Skeletal muscle tissue (tissue), 4 donors: ENCODE measurements around the gene GNA12. TPM values are rescaled to one million over a fixed set of nuclear protein-coding genes. Genes with fewer than 3 reads are reported as not detected.

Experiments used
- H3K27ac ChIP-seq: one replicate; pipeline ENCODE4 v1.7.0; 2013; ENCODE audit warnings: mild to moderate bottlenecking, low read depth, low read length, inconsistent platforms
- H3K27me3 ChIP-seq, 3 donors: one replicate each; pipeline ENCODE4 v1.7.0; 2013; ENCODE audit warnings: low read length in 3 of 3; ENCODE audit not compliant: control insufficient read depth in 3 of 3, insufficient read depth in 3 of 3
- H3K36me3 ChIP-seq, 3 donors: one replicate each; pipeline ENCODE4 v1.7.0; 2013; ENCODE audit warnings: low read length in 3 of 3; ENCODE audit not compliant: control insufficient read depth in 3 of 3, insufficient read depth in 3 of 3
- H3K4me1 ChIP-seq, 3 donors: one replicate each; pipeline ENCODE4 v1.7.0; 2013; ENCODE audit warnings: low read length in 3 of 3, mild to moderate bottlenecking in 3 of 3; ENCODE audit not compliant: control insufficient read depth in 3 of 3, insufficient read depth in 3 of 3
- H3K4me3 ChIP-seq, 3 donors: one replicate each; pipeline ENCODE4 v1.7.0; 2013; ENCODE audit warnings: low read length in 3 of 3
- H3K9ac ChIP-seq, 3 donors: one replicate each; pipeline ENCODE4 v1.7.0; 2013; ENCODE audit warnings: low read length in 3 of 3, mild to moderate bottlenecking in 3 of 3, moderate library complexity in 2 of 3, low read depth in 1 of 3
- H3K9me3 ChIP-seq, 3 donors: one replicate each; pipeline ENCODE4 v1.7.0; 2013; ENCODE audit warnings: low read length in 3 of 3; ENCODE audit not compliant: control insufficient read depth in 3 of 3
- total RNA-seq: library from RNA; depleted of rRNA; stranded (reverse); fragments of >200 nt; gene quantifications from one replicate; pipeline ENCODE4 v1.2.3, GENCODE V29; 2014
- donor health status: Osteomylitis.

Gene GNA12
- total RNA-seq, 1 donor from 2014 or later, result 9.9 TPM

DNA sequence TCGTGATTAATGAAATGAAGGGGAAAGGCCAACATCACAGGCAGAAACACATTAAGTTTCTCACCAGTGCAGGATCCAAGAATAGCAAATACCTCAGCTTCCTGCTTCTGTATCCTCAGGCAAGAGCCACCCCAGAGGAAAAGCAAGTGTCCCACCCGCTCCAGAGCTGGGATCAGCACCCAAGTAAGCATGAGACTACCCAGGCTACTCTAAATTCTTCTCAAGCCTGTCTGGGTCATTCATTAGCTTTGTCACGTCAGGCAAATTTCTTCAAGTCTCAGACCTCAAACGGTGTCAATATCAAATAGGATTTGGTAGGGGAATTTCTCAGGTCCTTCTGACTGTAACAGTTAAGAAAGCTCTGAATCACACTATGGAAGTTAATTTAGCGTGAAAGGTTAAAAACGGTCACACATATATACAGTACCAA lies 59.0 kb downstream of the GNA12 start:
- peak overlapping the region in 1 of 3 donors; percentile 24 for H3K9ac ChIP-seq
- no peak overlapping the region for H3K27ac ChIP-seq
- peaks cover 7 to 23% (median 13%) of the 10 kb centered on the region in 3 donors for H3K4me1 ChIP-seq
- no peak overlapping the region for H3K4me3 ChIP-seq
- no peaks in the 10 kb centered on the region for H3K9me3 ChIP-seq
- no peaks in the 10 kb centered on the region for H3K27me3 ChIP-seq
- peaks cover 0 to 3% (median 0%) of the 10 kb centered on the region in 3 donors for H3K36me3 ChIP-seq

GRCh38 chr7:2782565-2782964 lies 61.5 kb downstream of the GNA12 start:
- H3K4me1 ChIP-seq, result peaks cover 5 to 10% (median 7%) of the 10 kb centered on the region in 3 donors
- no peaks in the 10 kb centered on the region for H3K36me3 ChIP-seq
- no peaks in the 10 kb centered on the region for H3K27me3 ChIP-seq
- H3K9me3 ChIP-seq, result no peaks in the 10 kb centered on the region
- no peak overlapping the region for H3K4me3 ChIP-seq
- H3K27ac ChIP-seq, result no peak overlapping the region
- H3K9ac ChIP-seq, result no peak overlapping the region

GRCh38 chr7:2782121-2782520 lies 62.0 kb downstream of the GNA12 start:
- Histone ChIP-seq H3K36me3 (no peaks in the 10 kb centered on the region), H3K9me3 (no peaks in the 10 kb centered on the region), H3K9ac (no peak overlapping the region), H3K4me3 (no peak overlapping the region), H3K27ac (no peak overlapping the region), H3K4me1 (peaks cover under 1 to 6% (median 3%) of the 10 kb centered on the region in 3 donors), H3K27me3 (no peaks in the 10 kb centered on the region)

DNA sequence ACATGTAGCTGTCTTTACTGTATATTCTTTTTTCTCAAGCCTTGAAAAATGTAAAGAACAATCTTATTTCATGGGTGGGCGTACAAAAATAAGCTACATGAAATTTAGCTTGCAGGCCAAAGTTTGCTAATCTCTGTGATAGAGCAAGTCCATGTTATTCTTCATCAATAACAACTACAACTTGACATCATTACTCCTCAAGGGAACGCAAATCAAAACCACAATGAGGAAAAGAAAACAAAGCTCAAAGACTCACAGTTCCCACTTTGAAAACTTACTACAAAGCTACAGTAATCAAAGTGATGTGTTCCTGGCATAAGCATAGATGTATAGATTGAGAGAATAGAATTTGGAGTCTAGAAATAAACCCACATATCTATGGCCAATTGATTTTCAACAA lies 62.5 kb downstream of the GNA12 start:
- H3K9me3 ChIP-seq, result no peaks in the 10 kb centered on the region
- H3K27ac ChIP-seq, result no peak overlapping the region
- H3K9ac ChIP-seq, result no peak overlapping the region
- no peak overlapping the region for H3K4me3 ChIP-seq
- peaks cover 0 to 2% (median 0%) of the 10 kb centered on the region in 3 donors for H3K4me1 ChIP-seq
- H3K27me3 ChIP-seq, result no peaks in the 10 kb centered on the region
- H3K36me3 ChIP-seq, result no peaks in the 10 kb centered on the region

GRCh38 chr7:2779051-2779450 lies 65.1 kb downstream of the GNA12 start:
- H3K36me3 ChIP-seq, result no peaks in the 10 kb centered on the region
- H3K9me3 ChIP-seq, result no peaks in the 10 kb centered on the region
- H3K9ac ChIP-seq, result no peak overlapping the region
- no peaks in the 10 kb centered on the region for H3K4me1 ChIP-seq
- no peaks in the 10 kb centered on the region for H3K27me3 ChIP-seq
- H3K27ac ChIP-seq, result no peak overlapping the region
- H3K4me3 ChIP-seq, result no peak overlapping the region

GRCh38 chr7:2777898-2778535 lies 66.1 kb downstream of the GNA12 start:
- no peaks in the 10 kb centered on the region for H3K9me3 ChIP-seq
- H3K4me3 ChIP-seq, result no peak overlapping the region
- H3K36me3 ChIP-seq, result peaks cover 0 to 2% (median 0%) of the 10 kb centered on the region in 3 donors
- no peak overlapping the region for H3K9ac ChIP-seq
- no peak overlapping the region for H3K27ac ChIP-seq
- H3K27me3 ChIP-seq, result no peaks in the 10 kb centered on the region
- H3K4me1 ChIP-seq, result no peaks in the 10 kb centered on the region

- Histone ChIP-seq H3K9ac (no peak overlapping the region), H3K27ac (no peak overlapping the region), H3K27me3 (no peaks in the 10 kb centered on the region), H3K4me3 (no peak overlapping the region), H3K4me1 (peaks cover 0 to under 1% (median 0%) of the 10 kb centered on the region in 3 donors), H3K36me3 (peaks cover 0 to 2% (median 0%) of the 10 kb centered on the region in 3 donors), H3K9me3 (no peaks in the 10 kb centered on the region)
These were observed 67.7 kb downstream of the GNA12 start for GRCh38 chr7:2776401-2776800.

DNA sequence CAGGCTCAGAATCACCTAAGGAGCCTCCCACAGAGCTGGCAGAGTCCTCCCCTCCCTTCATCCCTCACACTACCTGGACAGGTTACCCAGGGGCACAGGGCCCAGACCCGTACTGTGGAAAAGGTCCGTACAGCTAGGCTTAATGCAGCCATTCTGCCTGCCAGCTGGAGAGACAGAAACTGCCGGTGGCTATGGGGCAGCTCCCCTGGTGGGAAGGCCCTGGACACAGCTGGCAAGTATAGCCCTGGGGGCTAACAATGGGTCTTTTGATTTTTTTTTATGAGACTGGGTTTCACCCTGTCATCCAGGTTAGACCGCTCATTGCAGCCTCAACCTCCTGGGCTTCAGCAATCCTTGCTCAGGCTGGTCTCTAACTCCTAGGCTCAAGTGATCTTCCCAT lies 68.3 kb downstream of the GNA12 start:
- H3K4me3 ChIP-seq, result no peak overlapping the region
- peaks cover 0 to 2% (median 0%) of the 10 kb centered on the region in 3 donors for H3K36me3 ChIP-seq
- no peak overlapping the region for H3K9ac ChIP-seq
- no peaks in the 10 kb centered on the region for H3K27me3 ChIP-seq
- no peak overlapping the region for H3K27ac ChIP-seq
- no peaks in the 10 kb centered on the region for H3K9me3 ChIP-seq
- H3K4me1 ChIP-seq, result peaks cover 0 to 3% (median 0%) of the 10 kb centered on the region in 3 donors

- H3K4me1 ChIP-seq, result peaks cover 0 to 3% (median 0%) of the 10 kb centered on the region in 3 donors
- no peak overlapping the region for H3K9ac ChIP-seq
- no peaks in the 10 kb centered on the region for H3K27me3 ChIP-seq
- H3K36me3 ChIP-seq, result peaks cover 0 to 2% (median 0%) of the 10 kb centered on the region in 3 donors
- no peak overlapping the region for H3K27ac ChIP-seq
- H3K4me3 ChIP-seq, result no peak overlapping the region
- H3K9me3 ChIP-seq, result no peaks in the 10 kb centered on the region
These were observed 68.7 kb downstream of the GNA12 start for GRCh38 chr7:2775376-2775775.

DNA sequence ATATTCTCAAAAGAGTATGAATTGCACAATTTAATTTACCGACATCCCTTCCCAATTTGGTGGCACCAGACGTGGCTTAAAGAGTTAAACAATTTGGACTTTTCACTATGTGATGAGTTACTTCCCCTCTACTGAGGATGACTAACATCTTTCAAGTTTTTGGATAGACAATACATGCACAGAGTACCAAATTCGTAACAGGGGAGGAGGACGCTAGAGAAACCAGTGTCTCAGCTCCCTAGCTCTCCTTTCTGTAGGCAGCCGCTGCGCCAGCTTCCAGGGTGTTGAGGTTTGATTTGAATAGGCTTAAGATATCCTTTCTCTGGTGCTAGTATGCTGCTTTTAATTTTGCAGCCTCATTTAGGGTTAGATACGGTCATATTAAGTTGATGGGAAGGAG lies 69.2 kb downstream of the GNA12 start:
- Histone ChIP-seq H3K36me3 (peaks cover 0 to 2% (median 0%) of the 10 kb centered on the region in 3 donors), H3K9me3 (no peaks in the 10 kb centered on the region), H3K4me3 (no peak overlapping the region), H3K27me3 (no peaks in the 10 kb centered on the region), H3K27ac (no peak overlapping the region), H3K4me1 (peaks cover 0 to 3% (median 0%) of the 10 kb centered on the region in 3 donors), H3K9ac (no peak overlapping the region)
